Tibial artery (tissue), 4 donors: ENCODE results near the gene WDHD1.
"Not testable (repeated sequence)": the region's sequence is repeated elsewhere in the genome, so short reads cannot be mapped to it uniquely, and the experiment has no call there.

Source experiments
- DNase-seq, 2 donors: peaks; one replicate each; pipeline ENCODE4 v3.0.0-alpha.2; 2019
- H3K27ac ChIP-seq, 2 donors: fragments of 200-600 bp; sonication (generic) in 1 of 2; 1 replicate in 1 of 2; 2 replicates in 1 of 2; pipeline ENCODE4 v1.5.1; 2018 to 2019; ENCODE audit warnings: mild to moderate bottlenecking in 1 of 2
- H3K27me3 ChIP-seq, 2 donors: fragments of 200-600 bp; sonication (generic) in 1 of 2; one replicate each; pipeline versions ENCODE4 v1.5.1 to v1.6.0; 2016 to 2019
- H3K36me3 ChIP-seq, 3 donors: fragments of 200-600 bp; sonication (generic) in 2 of 3; one replicate each; pipeline ENCODE4 v1.5.1; 2016 to 2019; ENCODE audit warnings: mild to moderate bottlenecking in 2 of 3
- H3K4me1 ChIP-seq, 4 donors: fragments of 200-600 bp; sonication (generic) in 2 of 4; 1 replicate in 3 of 4; 2 replicates in 1 of 4; pipeline ENCODE4 v1.5.1; 2016 to 2019
- H3K4me3 ChIP-seq, 2 donors: fragments of 200-600 bp; sonication (generic) in 1 of 2; 1 replicate in 1 of 2; 2 replicates in 1 of 2; pipeline ENCODE4 v1.5.1; 2018 to 2019; ENCODE audit warnings: mild to moderate bottlenecking in 2 of 2
- H3K9me3 ChIP-seq, 3 donors: fragments of 200-600 bp; sonication (generic) in 1 of 3; one replicate each; pipeline ENCODE4 v1.5.1; 2016 to 2019
- CTCF ChIP-seq, 2 experiments: fragments of 200-600 bp in 1 of 2; fragments of 450-650 bp in 1 of 2; IDR thresholded peaks; one replicate each; pipeline ENCODE4 v1.5.1; 2017 to 2019; ENCODE audit warnings: antibody characterized with exemption in 2 of 2, mild to moderate bottlenecking in 1 of 2, moderate library complexity in 1 of 2
- intact Hi-C: fragments of 100-400 bp; cut with DNase I; formaldehyde crosslinking; loops from one replicate; pipeline ENCODE4 v1.15.0; 2023; ENCODE audit warnings: low total_unique reads

WDHD1 gene

GRCh38 chr14:55070981-55071411 is 44.1 kb upstream of the WDHD1 start:
- intact Hi-C loops = no loop called here
- no peak for TF ChIP-seq CTCF (IDR thresholded peaks at IDR 0.05)
- Histone ChIP-seq H3K9me3 (no peaks in the 10 kb centered on the region), H3K4me1 (peaks cover 0 to 32% (median 14%) of the 10 kb centered on the region in 4 donors), H3K27me3 (no peaks in the 10 kb centered on the region), H3K27ac (peak overlapping the region; percentile 61 to 69), H3K4me3 (no peak overlapping the region), H3K36me3 (peaks cover 0 to 12% (median 0%) of the 10 kb centered on the region in 3 donors)
- DNase-seq = no peak

- peaks cover 8 to 25% (median 23%) of the 10 kb centered on the region in 3 donors for H3K36me3 ChIP-seq
- no peak overlapping the region for H3K27ac ChIP-seq
- DNase-seq = no peak
- intact Hi-C loops = no loop called here
- no peaks in the 10 kb centered on the region for H3K27me3 ChIP-seq
- peaks cover 0 to 58% (median 15%) of the 10 kb centered on the region in 4 donors for H3K4me1 ChIP-seq
- no peak overlapping the region for H3K4me3 ChIP-seq
- TF ChIP-seq CTCF (IDR thresholded peaks at IDR 0.05) = no peak
- H3K9me3 ChIP-seq = no peaks in the 10 kb centered on the region
These were observed 39.3 kb upstream of the WDHD1 start for GRCh38 chr14:55066223-55066622.

- Histone ChIP-seq H3K27me3 (no peaks in the 10 kb centered on the region), H3K9me3 (no peaks in the 10 kb centered on the region), H3K4me3 (no peak overlapping the region), H3K27ac (peak overlapping the region; percentile 29 to 61), H3K36me3 (peaks cover 8 to 25% (median 23%) of the 10 kb centered on the region in 3 donors), H3K4me1 (peaks cover 0 to 58% (median 14%) of the 10 kb centered on the region in 4 donors)
- no peak for TF ChIP-seq CTCF (IDR thresholded peaks at IDR 0.05)
- DNase-seq = no peak
- intact Hi-C loops = no loop called here
These were observed 38.5 kb upstream of the WDHD1 start for GRCh38 chr14:55065411-55065810.

GRCh38 chr14:55064896-55065295 is 38.0 kb upstream of the WDHD1 start:
- peak overlapping the region in 1 of 2 donors; percentile 61 for H3K27ac ChIP-seq
- intact Hi-C loops, DNase-seq: not testable (repeated sequence)

GRCh38 chr14:55062517-55063351 is 35.8 kb upstream of the WDHD1 start:
- H3K36me3 ChIP-seq = peaks cover 8 to 32% (median 26%) of the 10 kb centered on the region in 3 donors
- H3K27ac ChIP-seq = peak overlapping the region in 1 of 2 donors; percentile 32
- intact Hi-C loops = no loop called here
- no peaks in the 10 kb centered on the region for H3K27me3 ChIP-seq
- H3K4me3 ChIP-seq = no peak overlapping the region
- peaks cover 0 to 67% (median 18%) of the 10 kb centered on the region in 4 donors for H3K4me1 ChIP-seq
- DNase-seq = no peak
- H3K9me3 ChIP-seq = no peaks in the 10 kb centered on the region
- TF ChIP-seq CTCF (IDR thresholded peaks at IDR 0.05) = no peak

More at GRCh38 chr14:55064896-55065295, 38.0 kb upstream of the WDHD1 start:
- Histone ChIP-seq H3K4me1 (peaks cover 0 to 54% (median 14%) of the 10 kb centered on the region in 4 donors), H3K36me3 (peaks cover 8 to 25% (median 23%) of the 10 kb centered on the region in 3 donors)
- H3K9me3 ChIP-seq, H3K27me3 ChIP-seq, H3K4me3 ChIP-seq: not testable (repeated sequence)

- DNase-seq = no peak
- no peak overlapping the region for H3K4me3 ChIP-seq
- no peak overlapping the region for H3K27ac ChIP-seq
- no peaks in the 10 kb centered on the region for H3K27me3 ChIP-seq
- TF ChIP-seq CTCF (IDR thresholded peaks at IDR 0.05) = no peak
- intact Hi-C loops = no loop called here
- peaks cover 8 to 33% (median 26%) of the 10 kb centered on the region in 3 donors for H3K36me3 ChIP-seq
- H3K9me3 ChIP-seq = no peaks in the 10 kb centered on the region
- H3K4me1 ChIP-seq = peaks cover 0 to 84% (median 18%) of the 10 kb centered on the region in 4 donors
These were observed 32.4 kb upstream of the WDHD1 start for GRCh38 chr14:55059333-55059732.
